Sigmoid colon (tissue), 7 donors: Measurements from ENCODE around the gene MYADML2. TPM values are rescaled to one million over a fixed set of nuclear protein-coding genes. Genes with fewer than 3 reads are reported as not detected.

Experiments used
- DNase-seq: peaks from one replicate; pipeline ENCODE4 v3.0.0-alpha.2; 2019
- H3K27ac ChIP-seq, 4 donors: fragments of 200-600 bp; sonication (generic); one replicate each; pipeline ENCODE4 v1.5.1; 2016 to 2019; ENCODE audit warnings: mild to moderate bottlenecking in 1 of 4
- H3K27me3 ChIP-seq, 3 donors: fragments of 200-600 bp; sonication (generic); one replicate each; pipeline ENCODE4 v1.5.1; 2019; ENCODE audit warnings: mild to moderate bottlenecking in 1 of 3
- H3K36me3 ChIP-seq, 4 donors: fragments of 200-600 bp; sonication (generic); one replicate each; pipeline ENCODE4 v1.5.1; 2016 to 2019
- H3K4me1 ChIP-seq, 4 donors: fragments of 200-600 bp; sonication (generic); one replicate each; pipeline ENCODE4 v1.5.1; 2017 to 2019
- H3K4me3 ChIP-seq, 4 donors: fragments of 200-600 bp; sonication (generic); one replicate each; pipeline ENCODE4 v1.5.1; 2017 to 2019; ENCODE audit warnings: mild to moderate bottlenecking in 2 of 4, moderate library complexity in 1 of 4
- H3K9me3 ChIP-seq, 4 donors: fragments of 200-600 bp in 3 of 4; sonication (generic) in 3 of 4; one replicate each; pipeline versions ENCODE4 v1.5.1 to v1.6.1; 2013 to 2019
- EP300 ChIP-seq, 4 donors: sonication (generic); formaldehyde crosslinking; IDR thresholded peaks; one replicate each; pipeline ENCODE4 v1.6.1; 2017; ENCODE audit warnings: antibody characterized with exemption in 4 of 4
- POLR2A ChIP-seq, 2 donors: fragments of 450-650 bp; IDR thresholded peaks; one replicate each; pipeline ENCODE4 v1.6.1; 2016; ENCODE audit warnings: antibody characterized with exemption in 2 of 2, mild to moderate bottlenecking in 2 of 2, moderate library complexity in 2 of 2
- POLR2AphosphoS5 ChIP-seq, 4 donors: sonication (generic); formaldehyde crosslinking; IDR thresholded peaks; one replicate each; pipeline ENCODE4 v1.6.1; 2017; ENCODE audit warnings: antibody characterized with exemption in 4 of 4
- WGBS, 2 donors: extraction: QIAGEN DNeasy Blood & Tissue Kit; methylation state at CpG; one replicate each; pipeline ENCODE4 v1.1.7; 2013; 5-methylcytosine and 5-hydroxymethylcytosine counted together
- intact Hi-C: fragments of 100-400 bp; cut with DNase I; formaldehyde crosslinking; loops from one replicate; pipeline ENCODE4 v1.15.1; 2023
- polyA plus RNA-seq, 3 donors: library from polyadenylated mRNA; stranded (reverse); fragments of 200-250 nt; gene quantifications; one replicate each; pipeline ENCODE4 v1.2.3, GENCODE V29; 2013
- total RNA-seq, 4 donors: library from RNA; depleted of rRNA; stranded (reverse); fragments of >200 nt; gene quantifications; one replicate each; pipeline ENCODE4 v1.1.0, GENCODE V29; 2016
- TF ChIP-seq, protein P1 (sequence below), 4 experiments: fragments of 450-650 bp in 3 of 4; fragments of 200-600 bp in 1 of 4; IDR thresholded peaks; one replicate each; pipeline ENCODE4 v1.5.1; 2016 to 2019; ENCODE audit warnings: antibody characterized with exemption in 4 of 4, mild to moderate bottlenecking in 3 of 4, moderate library complexity in 2 of 4
- donor health status: healthy with polysubstance abuse.
- donor health status: Bipolar disorder and iron deficiency.
- donor health status: healthy.

The MYADML2 gene
- total and polyA plus RNA-seq, 7 donors = not detected

DNA sequence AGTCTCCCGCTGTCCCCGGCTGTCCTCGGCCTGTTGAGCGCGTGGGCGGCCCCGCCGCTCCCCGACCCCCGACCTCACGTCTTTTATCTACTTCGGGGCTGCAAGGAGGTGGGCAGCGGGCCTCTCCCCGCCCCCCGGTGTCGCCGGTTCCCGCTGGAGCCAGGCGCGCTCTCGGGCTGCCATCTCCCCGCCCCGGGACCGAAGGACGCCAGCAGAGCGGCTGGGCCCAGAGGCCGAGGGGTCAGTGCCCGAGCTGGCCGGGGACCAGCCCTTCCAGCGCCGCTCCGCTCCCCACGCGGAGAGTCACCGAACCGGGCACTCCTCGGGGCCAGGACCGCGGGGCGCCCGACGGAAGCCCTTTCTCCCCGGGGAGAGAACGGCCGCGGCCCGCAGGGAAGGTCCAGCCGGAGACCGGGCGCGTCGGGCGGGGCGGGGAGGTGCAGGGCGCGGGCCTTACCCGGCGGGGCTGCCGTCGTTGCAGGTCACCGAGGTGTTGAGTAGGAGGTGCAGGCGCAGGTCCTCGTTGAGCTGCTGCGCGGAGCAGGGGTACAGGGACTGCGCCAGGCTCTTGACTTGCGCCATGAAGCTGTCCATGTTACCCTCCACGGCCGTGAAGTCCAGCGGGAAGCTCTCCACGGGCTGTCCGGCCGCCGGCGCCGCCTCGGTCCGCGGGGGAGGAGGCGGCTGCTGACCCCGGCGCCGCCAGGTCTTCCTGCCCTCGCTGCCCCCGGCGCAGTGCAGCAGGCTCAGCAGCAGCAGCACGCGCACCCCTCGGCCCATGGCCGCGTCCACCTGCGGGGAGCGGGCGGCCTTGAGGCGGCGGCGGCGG, 13.3 kb upstream of the MYADML2 start:
- Histone ChIP-seq H3K9me3 (no peaks in the 10 kb centered on the region), H3K27ac (no peak overlapping the region), H3K4me3 (peak overlapping the region in 3 of 4 donors; percentile 22 to 50 (median 44)), H3K4me1 (peaks cover 0 to 28% (median 23%) of the 10 kb centered on the region in 4 donors), H3K36me3 (no peaks in the 10 kb centered on the region), H3K27me3 (peaks cover 38 to 82% (median 63%) of the 10 kb centered on the region in 3 donors)
- intact Hi-C loops = no loop called here
- DNase-seq = peak; percentile 51
- 2 to 4% methylated on average over 98 of the region's 98 CpGs for WGBS, 2 donors
- TF ChIP-seq POLR2A (IDR thresholded peaks at IDR 0.05) (no peak), POLR2AphosphoS5 (IDR thresholded peaks at IDR 0.05) (no peak), EP300 (IDR thresholded peaks at IDR 0.05) (no peak)
- TF ChIP-seq, protein P1, sequence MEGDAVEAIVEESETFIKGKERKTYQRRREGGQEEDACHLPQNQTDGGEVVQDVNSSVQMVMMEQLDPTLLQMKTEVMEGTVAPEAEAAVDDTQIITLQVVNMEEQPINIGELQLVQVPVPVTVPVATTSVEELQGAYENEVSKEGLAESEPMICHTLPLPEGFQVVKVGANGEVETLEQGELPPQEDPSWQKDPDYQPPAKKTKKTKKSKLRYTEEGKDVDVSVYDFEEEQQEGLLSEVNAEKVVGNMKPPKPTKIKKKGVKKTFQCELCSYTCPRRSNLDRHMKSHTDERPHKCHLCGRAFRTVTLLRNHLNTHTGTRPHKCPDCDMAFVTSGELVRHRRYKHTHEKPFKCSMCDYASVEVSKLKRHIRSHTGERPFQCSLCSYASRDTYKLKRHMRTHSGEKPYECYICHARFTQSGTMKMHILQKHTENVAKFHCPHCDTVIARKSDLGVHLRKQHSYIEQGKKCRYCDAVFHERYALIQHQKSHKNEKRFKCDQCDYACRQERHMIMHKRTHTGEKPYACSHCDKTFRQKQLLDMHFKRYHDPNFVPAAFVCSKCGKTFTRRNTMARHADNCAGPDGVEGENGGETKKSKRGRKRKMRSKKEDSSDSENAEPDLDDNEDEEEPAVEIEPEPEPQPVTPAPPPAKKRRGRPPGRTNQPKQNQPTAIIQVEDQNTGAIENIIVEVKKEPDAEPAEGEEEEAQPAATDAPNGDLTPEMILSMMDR (IDR thresholded peaks at IDR 0.05) = no peak

DNA sequence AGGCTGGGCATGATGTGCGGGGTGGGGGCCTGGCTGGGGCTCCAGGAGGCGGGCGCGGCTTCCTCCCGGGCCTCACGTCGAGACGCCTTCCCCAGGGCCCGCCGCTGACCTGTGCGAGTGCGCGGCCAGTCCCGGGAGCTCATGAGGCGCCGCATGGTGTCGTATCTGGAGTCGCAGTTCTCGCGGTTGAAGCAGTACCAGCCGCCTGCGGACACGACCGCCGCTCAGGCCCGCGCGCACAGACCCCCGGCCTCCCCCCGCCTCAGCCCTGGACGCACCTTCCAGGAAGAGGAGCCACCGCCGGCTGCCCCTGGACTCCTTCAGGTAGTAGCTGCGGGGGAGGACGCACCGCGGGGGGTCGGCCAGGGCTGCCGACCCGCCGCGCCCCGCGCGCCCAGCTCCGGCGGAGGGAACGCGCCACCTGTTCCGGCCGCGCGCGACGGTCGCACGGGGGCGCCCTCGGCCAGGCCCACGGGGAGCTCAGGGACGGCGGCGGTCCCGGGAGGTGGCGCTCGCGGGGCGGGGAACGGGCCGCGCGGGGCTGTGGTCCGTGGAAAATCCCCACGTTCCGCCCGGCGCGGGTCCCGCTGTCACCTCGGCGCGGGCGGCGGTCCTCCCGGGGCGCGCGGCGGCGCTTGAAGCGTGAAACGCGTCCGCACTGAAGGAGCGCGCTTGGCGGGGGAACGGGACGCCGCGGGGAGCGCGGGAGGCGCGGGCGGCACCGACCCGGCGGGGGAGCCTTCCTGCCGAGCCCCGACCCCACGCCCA, 12.5 kb upstream of the MYADML2 start:
- intact Hi-C loops = loop anchor here (1.0 to 2.0 kb wide), 2 partner anchors 62 to 195 kb away; no protein-coding TSS in a partner anchor
- Histone ChIP-seq H3K4me3 (peak overlapping the region in 3 of 4 donors; percentile 22 to 50 (median 44)), H3K27me3 (peaks cover 38 to 83% (median 63%) of the 10 kb centered on the region in 3 donors)

DNA sequence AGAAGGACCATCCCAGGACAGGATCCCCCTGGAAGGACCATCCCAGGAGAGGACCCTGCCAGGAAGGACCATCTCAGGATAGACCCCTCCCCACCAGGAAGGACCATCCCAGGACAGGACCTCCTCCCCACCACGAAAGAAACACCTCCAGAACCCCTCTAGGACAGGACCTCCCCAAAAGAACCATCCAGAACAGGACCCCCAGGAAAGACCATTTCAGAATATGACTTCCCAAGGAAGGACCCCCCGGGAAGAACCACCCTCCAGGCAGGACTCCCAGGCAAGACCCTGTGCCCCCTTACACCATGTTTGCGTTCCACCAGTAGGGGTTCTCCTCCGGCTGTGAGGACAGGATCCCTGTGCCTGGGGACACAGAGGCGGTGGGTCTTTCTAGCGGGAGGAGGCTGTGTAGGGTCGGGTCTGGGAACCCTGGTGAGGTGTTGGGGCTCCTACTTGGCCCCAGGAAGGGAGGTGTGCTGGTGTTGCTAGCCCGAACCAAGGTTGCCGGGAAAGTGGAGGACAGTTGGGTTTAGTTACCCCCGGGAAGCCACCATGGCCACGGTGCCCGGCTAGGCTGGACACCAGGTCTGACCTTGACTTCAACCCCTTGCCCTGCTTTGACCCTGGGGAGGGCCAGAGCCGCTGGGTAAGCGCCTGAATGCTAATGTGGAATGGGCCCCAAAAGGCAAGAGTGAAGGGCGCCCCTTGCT, 11.8 kb upstream of the MYADML2 start:
- Histone ChIP-seq H3K27me3 (peaks cover 38 to 87% (median 63%) of the 10 kb centered on the region in 3 donors), H3K9me3 (no peaks in the 10 kb centered on the region), H3K36me3 (no peaks in the 10 kb centered on the region), H3K4me1 (peaks cover 0 to 28% (median 23%) of the 10 kb centered on the region in 4 donors), H3K4me3 (peak overlapping the region in 1 of 4 donors; percentile 50), H3K27ac (no peak overlapping the region)
- intact Hi-C loops = loop anchor here (1.0 to 2.0 kb wide), 2 partner anchors 63 to 196 kb away; no protein-coding TSS in a partner anchor
- TF ChIP-seq EP300 (IDR thresholded peaks at IDR 0.05) (no peak), POLR2AphosphoS5 (IDR thresholded peaks at IDR 0.05) (no peak), POLR2A (IDR thresholded peaks at IDR 0.05) (no peak)
- TF ChIP-seq, protein P1 (IDR thresholded peaks at IDR 0.05) = no peak
- no peak for DNase-seq
- 49 to 67% methylated on average over 15 of the region's 15 CpGs for WGBS, 2 donors

More for the DNA sequence above, 12.5 kb upstream of the MYADML2 start:
- WGBS, 2 donors = 1% methylated on average over 112 of the region's 112 CpGs
- H3K36me3 ChIP-seq = no peaks in the 10 kb centered on the region
- no peak overlapping the region for H3K27ac ChIP-seq
- peaks cover 0 to 28% (median 23%) of the 10 kb centered on the region in 4 donors for H3K4me1 ChIP-seq
- peak; percentile 84 for DNase-seq
- H3K9me3 ChIP-seq = no peaks in the 10 kb centered on the region
- no peak for TF ChIP-seq POLR2AphosphoS5 (IDR thresholded peaks at IDR 0.05)
- TF ChIP-seq, protein P1 (IDR thresholded peaks at IDR 0.05) = peak in 1 of 4 experiments; percentile 78

DNA sequence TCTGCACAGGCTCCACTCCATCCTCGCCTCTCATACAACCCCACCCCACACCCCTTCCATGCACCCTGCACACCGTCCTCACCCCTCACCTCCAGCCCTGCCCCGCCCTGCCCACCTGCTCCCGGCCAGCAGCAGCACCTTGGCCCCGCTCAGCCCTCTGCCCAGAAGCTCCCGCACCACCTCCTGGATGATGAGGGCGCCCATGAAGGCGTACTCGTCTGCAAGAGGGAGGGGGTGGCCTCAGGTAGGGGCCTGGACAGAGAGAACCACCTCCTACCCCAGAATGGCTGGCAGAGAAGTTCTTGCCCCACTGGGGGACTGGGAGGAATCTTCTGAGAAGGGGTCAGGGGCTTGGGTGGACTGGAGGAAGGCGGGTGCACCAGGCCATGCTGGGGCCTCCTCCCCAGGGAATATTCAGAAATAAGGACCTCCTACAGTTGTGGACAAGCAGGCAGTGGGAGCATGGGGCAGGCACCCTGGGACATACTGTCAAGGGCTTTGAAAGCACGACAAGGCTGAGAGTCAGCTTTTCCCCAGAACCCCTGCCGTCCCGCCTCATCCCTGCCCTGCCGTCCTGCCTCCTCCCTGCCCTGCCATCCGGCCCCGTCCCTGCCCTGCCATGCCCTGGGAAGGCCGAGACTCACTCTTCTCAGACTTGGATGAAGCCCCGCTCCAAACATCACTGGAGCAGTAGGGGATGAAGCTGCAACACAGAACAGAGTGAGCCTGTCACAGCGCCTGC, 10.8 kb upstream of the MYADML2 start:
- intact Hi-C loops = loop anchor here (2.0 kb wide), 1 partner anchor 197 kb away; no protein-coding TSS in a partner anchor
- H3K4me3 ChIP-seq = no peak overlapping the region
- no peak overlapping the region for H3K27ac ChIP-seq
- H3K27me3 ChIP-seq = peaks cover 38 to 85% (median 56%) of the 10 kb centered on the region in 3 donors
- TF ChIP-seq, protein P1 (IDR thresholded peaks at IDR 0.05) = no peak
- TF ChIP-seq POLR2A (IDR thresholded peaks at IDR 0.05) = no peak
- no peak for TF ChIP-seq POLR2AphosphoS5 (IDR thresholded peaks at IDR 0.05)
- TF ChIP-seq EP300 (IDR thresholded peaks at IDR 0.05) = no peak
- H3K9me3 ChIP-seq = no peaks in the 10 kb centered on the region
- no peaks in the 10 kb centered on the region for H3K36me3 ChIP-seq
- H3K4me1 ChIP-seq = peaks cover 0 to 28% (median 23%) of the 10 kb centered on the region in 4 donors
- 56 to 83% methylated on average over 19 of the region's 19 CpGs for WGBS, 2 donors
- no peak for DNase-seq
